ENCODE data around the gene ANKRD13A.
"Not testable (repeated sequence)": the region's sequence is repeated elsewhere in the genome, so short reads cannot be mapped to it uniquely, and the experiment has no call there.

The ANKRD13A gene

GRCh38 chr12:109983432-109984142 is 15.6 kb upstream of the ANKRD13A start:
- DNase-seq (ENCODE audit: low read depth): no peak

GRCh38 chr12:109986236-109986635 is 13.0 kb upstream of the ANKRD13A start:
- DNase-seq (ENCODE audit: low read depth): not testable (repeated sequence)

GRCh38 chr12:109987615-109988014 is 11.6 kb upstream of the ANKRD13A start:
- DNase-seq (ENCODE audit: low read depth): no peak

- DNase-seq (ENCODE audit: low read depth): no peak
These were observed 11.0 kb upstream of the ANKRD13A start for GRCh38 chr12:109988274-109988673.

GRCh38 chr12:109988903-109989302 is 10.3 kb upstream of the ANKRD13A start:
- no peak for DNase-seq (ENCODE audit: low read depth)

- DNase-seq (ENCODE audit: low read depth): no peak
These were observed 9.8 kb upstream of the ANKRD13A start for GRCh38 chr12:109989380-109989779.

- DNase-seq (ENCODE audit: low read depth): no peak
These were observed 7.6 kb upstream of the ANKRD13A start for GRCh38 chr12:109991586-109991985.

GRCh38 chr12:109993091-109993490 is 6.1 kb upstream of the ANKRD13A start:
- no peak for DNase-seq (ENCODE audit: low read depth)

- DNase-seq (ENCODE audit: low read depth): no peak
These were observed 4.6 kb upstream of the ANKRD13A start for GRCh38 chr12:109994401-109995175.

- DNase-seq (ENCODE audit: low read depth): no peak
These were observed 3.9 kb upstream of the ANKRD13A start for GRCh38 chr12:109995361-109995685.

- peak; percentile 92 for DNase-seq (ENCODE audit: low read depth)
These were observed 3.3 kb upstream of the ANKRD13A start, which contains the start of gene GIT2 for GRCh38 chr12:109995686-109996482. Gene GIT2, minus strand, starts transcription at chr12:109996368. Its CDS starts 144 bp downstream, at chr12:109996224.

GRCh38 chr12:109996483-109996853 is 2.8 kb upstream of the ANKRD13A start:
- DNase-seq (ENCODE audit: low read depth): no peak

- DNase-seq (ENCODE audit: low read depth): no peak
These were observed 1.8 kb upstream of the ANKRD13A start for GRCh38 chr12:109997393-109997792.

GRCh38 chr12:109998241-109998903 is 858 bp upstream of the ANKRD13A start:
- no peak for DNase-seq (ENCODE audit: low read depth)

GRCh38 chr12:109999649-109999971 is 380 bp downstream of the ANKRD13A start:
- DNase-seq (ENCODE audit: low read depth): no peak

- no peak for DNase-seq (ENCODE audit: low read depth)
These were observed 814 bp downstream of the ANKRD13A start for GRCh38 chr12:109999983-110000505.

- no peak for DNase-seq (ENCODE audit: low read depth)
These were observed 2.4 kb downstream of the ANKRD13A start for GRCh38 chr12:110001596-110001995.

- no peak for DNase-seq (ENCODE audit: low read depth)
These were observed 3.7 kb downstream of the ANKRD13A start for GRCh38 chr12:110002676-110003515.

- DNase-seq (ENCODE audit: low read depth): no peak
These were observed 5.4 kb downstream of the ANKRD13A start for GRCh38 chr12:110004598-110004997.

GRCh38 chr12:110005319-110005973 is 6.2 kb downstream of the ANKRD13A start:
- no peak for DNase-seq (ENCODE audit: low read depth)

- DNase-seq (ENCODE audit: low read depth): no peak
These were observed 6.9 kb downstream of the ANKRD13A start for GRCh38 chr12:110006115-110006514.
